Subcutaneous abdominal adipose tissue (tissue), 5 donors: Measurements from ENCODE around the gene PLXNA1.
A peak's percentile ranks its signal among the peaks of the same experiment; 100 is the strongest.

Source experiments
- H3K27ac ChIP-seq: one replicate; pipeline ENCODE4 v1.7.0; 2013; ENCODE audit warnings: low read depth, mild to moderate bottlenecking, inconsistent platforms, low read length, moderate library complexity
- H3K27me3 ChIP-seq, 5 donors: one replicate each; pipeline ENCODE4 v1.7.0; 2013; ENCODE audit warnings: low read length in 5 of 5, inconsistent platforms in 1 of 5; ENCODE audit not compliant: control insufficient read depth in 5 of 5, insufficient read depth in 4 of 5
- H3K36me3 ChIP-seq, 5 donors: one replicate each; pipeline ENCODE4 v1.7.0; 2013; ENCODE audit warnings: low read length in 5 of 5; ENCODE audit not compliant: control insufficient read depth in 5 of 5, insufficient read depth in 5 of 5
- H3K4me1 ChIP-seq, 5 donors: one replicate each; pipeline ENCODE4 v1.7.0; 2013; ENCODE audit warnings: low read length in 5 of 5, mild to moderate bottlenecking in 3 of 5, moderate library complexity in 1 of 5; ENCODE audit not compliant: control insufficient read depth in 5 of 5, insufficient read depth in 5 of 5
- H3K4me3 ChIP-seq, 5 donors: one replicate each; pipeline ENCODE4 v1.7.0; 2013; ENCODE audit warnings: low read length in 5 of 5, low read depth in 1 of 5
- H3K9ac ChIP-seq, 5 donors: one replicate each; pipeline ENCODE4 v1.7.0; 2013; ENCODE audit warnings: low read length in 5 of 5, mild to moderate bottlenecking in 4 of 5, moderate library complexity in 3 of 5
- H3K9me3 ChIP-seq, 5 donors: one replicate each; pipeline ENCODE4 v1.7.0; 2013; ENCODE audit warnings: low read length in 5 of 5; ENCODE audit not compliant: control insufficient read depth in 5 of 5
- donor health status: healthy.
- donor health status: healthy.
- donor health status: healthy.
- donor health status: healthy.
- donor health status: healthy.

PLXNA1 gene

DNA sequence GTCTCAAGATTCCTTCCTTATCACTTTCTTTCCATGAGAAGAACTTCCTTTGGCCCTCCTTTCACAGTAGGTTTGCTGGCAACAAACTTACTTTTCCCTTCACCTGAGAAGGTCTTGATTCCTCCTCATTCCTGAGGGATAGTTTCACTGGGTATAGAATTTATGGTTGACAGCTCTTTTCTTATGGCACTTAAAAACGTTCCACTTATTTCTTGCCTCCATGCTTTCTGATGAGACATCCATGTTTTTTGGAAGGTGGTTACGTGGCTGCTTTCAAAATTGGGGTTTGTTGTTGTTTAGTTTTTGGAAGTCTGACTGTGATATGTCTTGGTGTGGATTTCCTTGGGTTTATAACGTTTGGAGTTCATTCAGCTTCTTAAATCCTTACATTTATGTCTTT, 8.2 kb upstream of the PLXNA1 start:
- no peaks in the 10 kb centered on the region for H3K36me3 ChIP-seq
- no peak overlapping the region for H3K4me3 ChIP-seq
- peaks cover 0 to 5% (median 4%) of the 10 kb centered on the region in 5 donors for H3K27me3 ChIP-seq
- no peak overlapping the region for H3K27ac ChIP-seq
- H3K4me1 ChIP-seq = peaks cover 0 to 33% (median 16%) of the 10 kb centered on the region in 5 donors
- no peak overlapping the region for H3K9ac ChIP-seq
- peaks cover 5 to 18% (median 15%) of the 10 kb centered on the region in 5 donors for H3K9me3 ChIP-seq

- peaks cover 0 to 5% (median 3%) of the 10 kb centered on the region in 5 donors for H3K27me3 ChIP-seq
- no peaks in the 10 kb centered on the region for H3K36me3 ChIP-seq
- H3K9me3 ChIP-seq = peaks cover 5 to 18% (median 15%) of the 10 kb centered on the region in 5 donors
- H3K4me1 ChIP-seq = peaks cover 0 to 25% (median 11%) of the 10 kb centered on the region in 5 donors
- H3K9ac ChIP-seq = no peak overlapping the region
- no peak overlapping the region for H3K27ac ChIP-seq
- H3K4me3 ChIP-seq = no peak overlapping the region
Observed at GRCh38 chr3:126976906-126977305, 6.0 kb upstream of the PLXNA1 start.

- H3K36me3 ChIP-seq = no peaks in the 10 kb centered on the region
- H3K27ac ChIP-seq = no peak overlapping the region
- peaks cover 0 to 24% (median 11%) of the 10 kb centered on the region in 5 donors for H3K4me1 ChIP-seq
- no peak overlapping the region for H3K9ac ChIP-seq
- no peak overlapping the region for H3K4me3 ChIP-seq
- H3K27me3 ChIP-seq = peaks cover 0 to 4% (median 0%) of the 10 kb centered on the region in 5 donors
- H3K9me3 ChIP-seq = peaks cover 5 to 18% (median 15%) of the 10 kb centered on the region in 5 donors
Observed at GRCh38 chr3:126977821-126978220, 5.1 kb upstream of the PLXNA1 start.

GRCh38 chr3:126978291-126978690, 4.6 kb upstream of the PLXNA1 start:
- peaks cover 0 to 19% (median 9%) of the 10 kb centered on the region in 5 donors for H3K4me1 ChIP-seq
- H3K27ac ChIP-seq = no peak overlapping the region
- no peaks in the 10 kb centered on the region for H3K36me3 ChIP-seq
- H3K27me3 ChIP-seq = peaks cover 0 to 4% (median 0%) of the 10 kb centered on the region in 5 donors
- no peak overlapping the region for H3K4me3 ChIP-seq
- peaks cover 5 to 18% (median 15%) of the 10 kb centered on the region in 5 donors for H3K9me3 ChIP-seq
- no peak overlapping the region for H3K9ac ChIP-seq

DNA sequence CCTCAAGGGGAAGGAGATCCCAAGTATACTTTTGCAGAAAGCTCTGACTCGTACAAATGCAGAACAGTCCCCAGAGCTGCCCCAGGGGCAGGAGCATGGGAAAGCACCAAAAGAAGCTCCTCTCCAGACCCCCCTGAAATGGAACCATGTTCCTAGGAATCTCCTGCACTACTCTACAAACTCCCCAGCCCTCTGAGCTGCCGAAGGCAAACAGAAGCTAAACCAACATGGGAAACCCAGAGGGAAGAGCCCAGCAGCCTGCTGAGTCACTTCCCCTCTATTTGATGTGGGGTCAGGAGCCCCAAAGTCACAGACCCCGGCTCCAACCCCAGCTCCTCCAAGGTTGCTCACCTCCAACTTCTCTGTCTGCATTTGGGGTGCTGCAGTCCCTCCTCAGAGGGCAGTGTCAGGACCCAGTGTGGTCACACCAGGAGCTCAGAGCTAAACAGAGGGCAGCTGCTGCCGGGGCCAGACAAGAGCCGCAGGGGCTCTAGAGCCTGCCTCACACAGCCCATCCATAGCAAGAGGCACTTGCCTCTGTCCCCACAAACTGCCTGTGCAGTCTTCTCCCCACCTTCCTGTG, 3.8 kb upstream of the PLXNA1 start:
- Histone ChIP-seq H3K4me1 (peaks cover 0 to 25% (median 14%) of the 10 kb centered on the region in 5 donors), H3K4me3 (no peak overlapping the region), H3K27me3 (peaks cover 0 to 4% (median 0%) of the 10 kb centered on the region in 5 donors), H3K27ac (no peak overlapping the region), H3K36me3 (no peaks in the 10 kb centered on the region), H3K9ac (no peak overlapping the region), H3K9me3 (peaks cover 5 to 15% (median 9%) of the 10 kb centered on the region in 5 donors)

DNA sequence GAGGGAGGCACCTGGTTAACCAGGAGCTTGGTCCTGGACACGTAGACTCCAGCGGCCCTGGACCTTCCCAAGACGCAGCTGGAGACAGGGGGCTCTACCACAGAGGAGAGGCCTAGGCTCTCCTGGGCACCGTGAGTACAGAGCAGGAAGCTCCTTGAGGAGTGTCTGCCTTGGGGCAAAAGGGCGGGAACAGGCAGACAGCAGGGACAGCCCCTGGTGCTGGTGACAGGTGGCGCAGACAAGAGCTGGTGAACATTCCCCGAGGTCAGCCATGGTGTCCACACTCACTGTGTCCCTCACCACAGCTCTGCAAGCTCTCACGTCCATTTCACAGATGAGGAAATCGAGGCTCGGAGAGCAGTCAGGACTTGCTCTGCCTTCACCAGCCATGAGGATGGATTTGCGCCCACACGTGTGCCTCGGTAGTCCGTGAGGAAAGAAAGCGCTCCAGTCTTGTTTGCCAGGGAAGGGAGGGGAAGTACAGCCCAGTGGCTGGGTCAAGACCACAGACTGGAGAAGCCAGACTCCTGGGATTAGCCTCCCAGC, 2.6 kb upstream of the PLXNA1 start:
- Histone ChIP-seq H3K27me3 (peaks cover 0 to 4% (median 0%) of the 10 kb centered on the region in 5 donors), H3K27ac (no peak overlapping the region), H3K4me3 (no peak overlapping the region), H3K4me1 (peaks cover 0 to 37% (median 26%) of the 10 kb centered on the region in 5 donors), H3K9me3 (peaks cover 0 to 5% (median 0%) of the 10 kb centered on the region in 5 donors), H3K36me3 (no peaks in the 10 kb centered on the region), H3K9ac (no peak overlapping the region)

DNA sequence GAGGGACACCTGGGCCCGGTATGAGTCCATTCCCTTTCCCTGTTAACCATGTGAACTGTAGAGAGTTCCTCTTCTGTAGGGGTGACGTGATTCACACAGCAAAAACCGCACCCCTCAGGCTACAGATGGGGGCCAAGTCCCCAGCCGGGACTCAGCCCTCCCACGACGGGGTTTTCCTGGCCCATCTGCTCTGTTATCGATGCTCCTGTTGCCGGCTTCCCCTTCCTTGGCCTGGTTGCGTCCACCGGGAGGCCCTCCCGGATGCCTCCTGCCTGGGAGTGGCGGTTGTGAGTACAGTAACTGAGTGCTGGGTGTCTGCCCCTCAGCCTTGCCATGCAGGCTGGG, 817 bp upstream of the PLXNA1 start:
- Histone ChIP-seq H3K9ac (peak overlapping the region in 2 of 5 donors; percentile 37 to 74), H3K27ac (no peak overlapping the region), H3K36me3 (no peaks in the 10 kb centered on the region), H3K4me1 (peaks cover 0 to 47% (median 33%) of the 10 kb centered on the region in 5 donors), H3K4me3 (peak overlapping the region in 4 of 5 donors; percentile 48 to 67 (median 53)), H3K9me3 (no peaks in the 10 kb centered on the region), H3K27me3 (peaks cover 0 to 4% (median 0%) of the 10 kb centered on the region in 5 donors)

- Histone ChIP-seq H3K4me3 (peak overlapping the region in 4 of 5 donors; percentile 53 to 74 (median 66)), H3K27me3 (peaks cover 0 to under 1% (median 0%) of the 10 kb centered on the region in 5 donors), H3K9ac (peak overlapping the region in 1 of 5 donors; percentile 87), H3K9me3 (no peaks in the 10 kb centered on the region), H3K27ac (no peak overlapping the region), H3K4me1 (peaks cover 0 to 50% (median 33%) of the 10 kb centered on the region in 5 donors), H3K36me3 (peaks cover 0 to 2% (median 0%) of the 10 kb centered on the region in 5 donors)
Observed at GRCh38 chr3:126983276-126983652, 349 bp downstream of the PLXNA1 start.

DNA sequence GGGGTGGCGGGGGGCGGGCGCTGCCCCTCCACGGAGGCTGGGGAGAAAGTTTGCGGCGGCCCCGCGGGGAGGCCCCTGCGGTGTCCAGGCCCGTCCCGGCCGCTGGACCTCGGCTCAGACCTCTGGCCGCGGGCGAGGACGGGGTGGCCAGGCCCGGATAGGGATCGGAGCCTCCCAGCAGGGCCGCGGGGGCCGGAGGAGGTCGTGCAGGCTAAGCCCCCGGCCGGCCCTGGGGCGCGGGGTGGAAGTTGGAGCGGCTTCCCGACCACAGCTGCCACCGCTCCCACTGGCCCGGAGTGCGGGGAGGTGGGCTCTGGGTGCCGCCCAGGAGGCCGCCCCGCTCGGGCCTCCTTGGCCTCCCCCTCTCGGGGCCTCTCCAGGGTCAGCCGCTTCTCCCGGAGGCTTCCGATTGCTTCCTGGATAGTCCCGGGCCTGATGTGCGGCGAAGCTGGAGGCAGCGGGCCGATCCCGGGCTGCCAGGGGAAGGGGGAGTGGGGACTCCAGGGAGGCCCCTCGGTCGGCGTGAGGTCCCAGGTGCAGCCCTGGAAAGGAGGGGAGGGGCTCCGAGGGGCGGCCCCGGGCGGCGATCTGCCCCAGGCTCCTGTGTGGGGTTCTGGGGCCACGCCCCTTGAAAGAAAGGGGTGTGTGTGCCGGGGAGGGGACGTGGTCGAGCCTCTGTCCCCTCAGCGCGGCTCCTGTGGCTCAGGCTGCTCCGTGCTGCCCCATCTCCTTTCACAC, 907 bp downstream of the PLXNA1 start:
- no peaks in the 10 kb centered on the region for H3K9me3 ChIP-seq
- peaks cover 0 to 48% (median 33%) of the 10 kb centered on the region in 5 donors for H3K4me1 ChIP-seq
- peak overlapping the region in 4 of 5 donors; percentile 59 to 87 (median 79) for H3K9ac ChIP-seq
- peaks cover 0 to 7% (median 4%) of the 10 kb centered on the region in 5 donors for H3K36me3 ChIP-seq
- H3K27me3 ChIP-seq = no peaks in the 10 kb centered on the region
- H3K27ac ChIP-seq = no peak overlapping the region
- H3K4me3 ChIP-seq = peak overlapping the region in 4 of 5 donors; percentile 53 to 74 (median 66)
